ENCODE data around the gene PEAK1. TPM values are rescaled to one million over a fixed set of nuclear protein-coding genes. Genes with fewer than 3 reads are reported as not detected.

PEAK1 gene
- total RNA-seq, 1 experiment from 2014 or later, result 58.7 TPM

GRCh38 chr15:77126529-77127326 lies 293.2 kb downstream of the PEAK1 start:
- Histone ChIP-seq H3K27me3 (ENCODE audit: control insufficient read depth, insufficient read depth, low read length) (no peaks in the 10 kb centered on the region), H3K9me3 (ENCODE audit: control insufficient read depth, insufficient read depth, low read depth, low read length) (no peaks in the 10 kb centered on the region), H3K4me3 (ENCODE audit: low read depth in 2 of 2, low read length in 2 of 2) (no peak overlapping the region), H3K4me1 (ENCODE audit: control insufficient read depth, insufficient read depth, low read length) (no peaks in the 10 kb centered on the region), H3K36me3 (ENCODE audit: control insufficient read depth, insufficient read depth, low read length) (no peaks in the 10 kb centered on the region), H3K27ac (ENCODE audit: low read length) (no peak overlapping the region)
- TF ChIP-seq POLR2AphosphoS5 (IDR thresholded peaks at IDR 0.05; ENCODE audit: low read depth, low read length) (no peak), REST (IDR thresholded peaks at IDR 0.05; ENCODE audit: insufficient read depth in 1 of 2, low read depth in 2 of 2, low read length in 1 of 2) (no peak), TCF7L2 (IDR thresholded peaks at IDR 0.05; ENCODE audit: low read depth, low read length) (no peak), CTCF (IDR thresholded peaks at IDR 0.05) (no peak), SIN3A (IDR thresholded peaks at IDR 0.05; ENCODE audit: borderline replicate concordance, insufficient read depth, low read depth, low read length) (no peak)
- DNase-seq (ENCODE audit: low read depth, low spot score) (no peak), ATAC-seq (no peak)
- POLR2A ChIA-PET, result no interaction called here
- CTCF ChIA-PET, result interaction anchor here (0.5 kb wide), 1 partner anchor 394 kb away, joined by 9 read pairs; no protein-coding TSS in a partner anchor
- intact Hi-C loops (cut with micrococcal nuclease; ENCODE audit: unreplicated experiment), result no loop called here
- no TSS peak for BruUV-seq (replicated peaks)
- in situ Hi-C loops (cut with HindIII; ENCODE audit: low pct_unique_long_range_greater_than_20kb, low sequenced_read_pairs), result no loop called here

- no peaks in the 10 kb centered on the region for H3K36me3 ChIP-seq (ENCODE audit: control insufficient read depth, insufficient read depth, low read length)
- BruUV-seq (replicated peaks), result no TSS peak
- CTCF ChIA-PET, result no interaction called here
- no peaks in the 10 kb centered on the region for H3K9me3 ChIP-seq (ENCODE audit: control insufficient read depth, insufficient read depth, low read depth, low read length)
- intact Hi-C loops (cut with micrococcal nuclease; ENCODE audit: unreplicated experiment), result no loop called here
- no peak for TF ChIP-seq TCF7L2 (IDR thresholded peaks at IDR 0.05; ENCODE audit: low read depth, low read length)
- TF ChIP-seq SIN3A (IDR thresholded peaks at IDR 0.05; ENCODE audit: borderline replicate concordance, insufficient read depth, low read depth, low read length), result no peak
- in situ Hi-C loops (cut with HindIII; ENCODE audit: low pct_unique_long_range_greater_than_20kb, low sequenced_read_pairs), result no loop called here
- peaks cover 10% of the 10 kb centered on the region for H3K4me1 ChIP-seq (ENCODE audit: control insufficient read depth, insufficient read depth, low read length)
- H3K4me3 ChIP-seq (ENCODE audit: low read depth in 2 of 2, low read length in 2 of 2), result no peak overlapping the region
- ATAC-seq (no peak), DNase-seq (ENCODE audit: low read depth, low spot score) (no peak)
- POLR2A ChIA-PET, result no interaction called here
- no peak overlapping the region for H3K27ac ChIP-seq (ENCODE audit: low read length)
- H3K27me3 ChIP-seq (ENCODE audit: control insufficient read depth, insufficient read depth, low read length), result no peaks in the 10 kb centered on the region
Measured at GRCh38 chr15:77123854-77124253, 296.1 kb downstream of the PEAK1 start.

GRCh38 chr15:77122576-77122975 lies 297.3 kb downstream of the PEAK1 start:
- intact Hi-C loops (cut with micrococcal nuclease; ENCODE audit: unreplicated experiment), result no loop called here
- H3K9me3 ChIP-seq (ENCODE audit: control insufficient read depth, insufficient read depth, low read depth, low read length), result no peaks in the 10 kb centered on the region
- no peak overlapping the region for H3K27ac ChIP-seq (ENCODE audit: low read length)
- H3K36me3 ChIP-seq (ENCODE audit: control insufficient read depth, insufficient read depth, low read length), result no peaks in the 10 kb centered on the region
- no TSS peak for BruUV-seq (replicated peaks)
- no peak for ATAC-seq
- peaks cover 11% of the 10 kb centered on the region for H3K4me1 ChIP-seq (ENCODE audit: control insufficient read depth, insufficient read depth, low read length)
- in situ Hi-C loops (cut with HindIII; ENCODE audit: low pct_unique_long_range_greater_than_20kb, low sequenced_read_pairs), result no loop called here
- H3K4me3 ChIP-seq (ENCODE audit: low read depth in 2 of 2, low read length in 2 of 2), result no peak overlapping the region
- DNase-seq (ENCODE audit: low read depth, low spot score), result no peak
- TF ChIP-seq TCF7L2 (IDR thresholded peaks at IDR 0.05; ENCODE audit: low read depth, low read length), result no peak
- TF ChIP-seq CTCF (IDR thresholded peaks at IDR 0.05), result no peak
- no peak for TF ChIP-seq POLR2AphosphoS5 (IDR thresholded peaks at IDR 0.05; ENCODE audit: low read depth, low read length)
- no peak for TF ChIP-seq SIN3A (IDR thresholded peaks at IDR 0.05; ENCODE audit: borderline replicate concordance, insufficient read depth, low read depth, low read length)
- TF ChIP-seq REST (IDR thresholded peaks at IDR 0.05; ENCODE audit: insufficient read depth in 1 of 2, low read depth in 2 of 2, low read length in 1 of 2), result no peak
- CTCF ChIA-PET, result no interaction called here
- no peaks in the 10 kb centered on the region for H3K27me3 ChIP-seq (ENCODE audit: control insufficient read depth, insufficient read depth, low read length)
- POLR2A ChIA-PET, result no interaction called here
